ENCODE data around the gene SLIT2. TPM values are rescaled to one million over a fixed set of nuclear protein-coding genes. Genes with fewer than 3 reads are reported as not detected.

The SLIT2 gene
- total and polyA plus RNA-seq, 2 of the 13 experiments (the other 11 are each of a cell fraction or from before 2014, with no cell fraction given), result 0.03 TPM; not detected in 1

DNA sequence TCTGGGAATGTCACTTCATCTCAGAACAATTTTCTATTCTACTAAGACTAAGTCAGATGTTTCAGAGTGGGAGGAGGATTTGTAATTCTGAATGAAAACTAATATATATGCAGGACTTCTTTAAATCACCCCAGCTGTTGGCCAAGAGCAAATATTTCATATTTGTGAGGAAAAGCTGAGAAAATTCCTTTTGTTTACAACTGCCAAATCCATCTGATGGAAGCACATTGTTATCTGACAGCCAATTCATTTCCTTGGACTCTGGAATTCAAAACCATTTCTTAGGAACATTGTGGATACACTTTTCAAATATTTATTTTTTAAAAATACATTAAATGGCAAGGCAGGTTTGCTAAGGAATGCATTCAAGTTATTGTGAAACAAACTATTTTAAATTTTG, 8.0 kb downstream of the SLIT2 start:
- ChIA-PET CTCF (ENCODE audit: low intra/inter-chr PET ratio, low total read pairs) (no interaction called here), POLR2A (no interaction called here)
- H3K4me3 ChIP-seq (replicated peaks in 1 of 3; ENCODE audit: insufficient read depth in 1 of 3, low read depth in 2 of 3, low read length in 3 of 3), result no peak overlapping the region
- FAIRE-seq, result no peak
- H3K9ac ChIP-seq (ENCODE audit: insufficient read depth, low read depth, low read length), result no peak overlapping the region
- no peak overlapping the region for H3K4me2 ChIP-seq (ENCODE audit: low read depth, low read length)
- H3K27ac ChIP-seq (ENCODE audit: extremely low read length, insufficient read depth, low read length), result no peak overlapping the region
- in situ Hi-C loops (cut with HindIII; ENCODE audit: extremely low pct_ligation_motif_present, low pct_unique_long_range_greater_than_20kb) (loop anchor here (25.0 kb wide), 1 partner anchor 1572 kb away; no protein-coding TSS in a partner anchor), intact Hi-C loops (cut with micrococcal nuclease; ENCODE audit: unreplicated experiment) (no loop called here)
- H3K36me3 ChIP-seq (replicated peaks in 1 of 2; ENCODE audit: control insufficient read depth in 1 of 2, insufficient read depth in 2 of 2, low read length in 2 of 2), result no peaks in the 10 kb centered on the region
- no peaks in the 10 kb centered on the region for H4K20me1 ChIP-seq (ENCODE audit: insufficient read depth, low read length)
- no TSS peak for BruUV-seq (replicated peaks)
- DNase-seq (ENCODE audit: low spot score), result no peak
- H3K9me3 ChIP-seq (ENCODE audit: low read length), result no peaks in the 10 kb centered on the region
- no peaks in the 10 kb centered on the region for H3K27me3 ChIP-seq (ENCODE audit: control insufficient read depth in 1 of 2, insufficient read depth in 2 of 2, low read length in 2 of 2)
- ATAC-seq, result no peak
- no peak overlapping the region for H2AFZ ChIP-seq (ENCODE audit: low read length)
- no peaks in the 10 kb centered on the region for H3K79me2 ChIP-seq (ENCODE audit: insufficient read depth, low read length)
- H3K4me1 ChIP-seq (ENCODE audit: insufficient read depth, low read length), result no peaks in the 10 kb centered on the region
- TF ChIP-seq, protein P1, sequence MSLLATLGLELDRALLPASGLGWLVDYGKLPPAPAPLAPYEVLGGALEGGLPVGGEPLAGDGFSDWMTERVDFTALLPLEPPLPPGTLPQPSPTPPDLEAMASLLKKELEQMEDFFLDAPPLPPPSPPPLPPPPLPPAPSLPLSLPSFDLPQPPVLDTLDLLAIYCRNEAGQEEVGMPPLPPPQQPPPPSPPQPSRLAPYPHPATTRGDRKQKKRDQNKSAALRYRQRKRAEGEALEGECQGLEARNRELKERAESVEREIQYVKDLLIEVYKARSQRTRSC (CRISPR knock-in tag; IDR thresholded peaks at IDR 0.05; ENCODE audit: low read depth), result no peak
- TF ChIP-seq NFRKB (IDR thresholded peaks at IDR 0.05) (no peak), REL (CRISPR knock-in tag; conservative IDR thresholded peaks at IDR 0.05) (no peak), TMF1 (CRISPR knock-in tag; IDR thresholded peaks at IDR 0.05; ENCODE audit: low read depth) (no peak), ZBTB7B (CRISPR knock-in tag; IDR thresholded peaks at IDR 0.05) (no peak), ISL2 (CRISPR knock-in tag; IDR thresholded peaks at IDR 0.05) (no peak)
- TF ChIP-seq, protein P2, sequence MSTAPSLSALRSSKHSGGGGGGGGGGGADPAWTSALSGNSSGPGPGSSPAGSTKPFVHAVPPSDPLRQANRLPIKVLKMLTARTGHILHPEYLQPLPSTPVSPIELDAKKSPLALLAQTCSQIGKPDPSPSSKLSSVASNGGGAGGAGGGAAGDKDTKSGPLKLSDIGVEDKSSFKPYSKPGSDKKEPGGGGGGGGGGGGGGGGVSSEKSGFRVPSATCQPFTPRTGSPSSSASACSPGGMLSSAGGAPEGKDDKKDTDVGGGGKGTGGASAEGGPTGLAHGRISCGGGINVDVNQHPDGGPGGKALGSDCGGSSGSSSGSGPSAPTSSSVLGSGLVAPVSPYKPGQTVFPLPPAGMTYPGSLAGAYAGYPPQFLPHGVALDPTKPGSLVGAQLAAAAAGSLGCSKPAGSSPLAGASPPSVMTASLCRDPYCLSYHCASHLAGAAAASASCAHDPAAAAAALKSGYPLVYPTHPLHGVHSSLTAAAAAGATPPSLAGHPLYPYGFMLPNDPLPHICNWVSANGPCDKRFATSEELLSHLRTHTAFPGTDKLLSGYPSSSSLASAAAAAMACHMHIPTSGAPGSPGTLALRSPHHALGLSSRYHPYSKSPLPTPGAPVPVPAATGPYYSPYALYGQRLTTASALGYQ (CRISPR knock-in tag; IDR thresholded peaks at IDR 0.05), result no peak

DNA sequence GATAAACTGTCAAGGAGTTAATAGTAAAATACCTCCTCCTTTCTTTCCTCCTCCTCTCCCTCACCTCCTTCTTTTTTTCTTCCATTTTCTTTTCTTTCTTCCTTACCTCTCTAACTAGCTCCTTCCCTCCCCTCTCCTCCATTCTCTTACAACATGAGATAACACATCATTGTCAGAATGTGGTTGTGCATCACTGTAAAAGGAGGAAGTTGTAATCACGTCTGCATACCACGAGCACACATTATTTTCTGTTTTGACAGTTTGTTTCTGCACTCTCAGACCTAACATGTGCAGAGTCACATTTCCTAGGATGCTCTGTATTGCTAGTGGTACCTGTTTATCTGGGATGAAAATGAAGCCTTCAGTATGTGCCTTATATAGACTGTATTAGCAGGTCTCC, 9.1 kb downstream of the SLIT2 start:
- ATAC-seq (no peak), FAIRE-seq (no peak), DNase-seq (ENCODE audit: low spot score) (no peak)
- H3K9ac ChIP-seq (ENCODE audit: insufficient read depth, low read depth, low read length), result no peak overlapping the region
- H2AFZ ChIP-seq (ENCODE audit: low read length), result no peak overlapping the region
- in situ Hi-C loops (cut with HindIII; ENCODE audit: extremely low pct_ligation_motif_present, low pct_unique_long_range_greater_than_20kb), result loop anchor here (25.0 kb wide), 1 partner anchor 1574 kb away; no protein-coding TSS in a partner anchor
- H3K27ac ChIP-seq (ENCODE audit: extremely low read length, insufficient read depth, low read length), result no peak overlapping the region
- intact Hi-C loops (cut with micrococcal nuclease; ENCODE audit: unreplicated experiment), result no loop called here
- no TSS peak for BruUV-seq (replicated peaks)
- POLR2A ChIA-PET, result no interaction called here
- no peaks in the 10 kb centered on the region for H3K79me2 ChIP-seq (ENCODE audit: insufficient read depth, low read length)
- H3K9me3 ChIP-seq (ENCODE audit: low read length), result no peaks in the 10 kb centered on the region
- H3K27me3 ChIP-seq (ENCODE audit: control insufficient read depth in 1 of 2, insufficient read depth in 2 of 2, low read length in 2 of 2), result no peaks in the 10 kb centered on the region
- H3K36me3 ChIP-seq (replicated peaks in 1 of 2; ENCODE audit: control insufficient read depth in 1 of 2, insufficient read depth in 2 of 2, low read length in 2 of 2), result no peaks in the 10 kb centered on the region
- CTCF ChIA-PET (ENCODE audit: low intra/inter-chr PET ratio, low total read pairs), result no interaction called here
- WGBS (ENCODE audit: low lambda C conversion rate), result 2% methylated on average over 2 of the region's 2 CpGs
- TF ChIP-seq RARG (CRISPR knock-in tag; IDR thresholded peaks at IDR 0.05; ENCODE audit: low read depth) (no peak), PAWR (CRISPR knock-in tag; IDR thresholded peaks at IDR 0.05; ENCODE audit: borderline replicate concordance) (no peak)
- no peaks in the 10 kb centered on the region for H3K4me1 ChIP-seq (ENCODE audit: insufficient read depth, low read length)
- no peaks in the 10 kb centered on the region for H4K20me1 ChIP-seq (ENCODE audit: insufficient read depth, low read length)
- H3K4me3 ChIP-seq (replicated peaks in 1 of 3; ENCODE audit: insufficient read depth in 1 of 3, low read depth in 2 of 3, low read length in 3 of 3), result no peak overlapping the region
- H3K4me2 ChIP-seq (ENCODE audit: low read depth, low read length), result no peak overlapping the region

Measured in HepG2 (cell line).